ENCODE measurements around the gene SBDS.
"Not testable (repeated sequence)": the region's sequence is repeated elsewhere in the genome, so short reads cannot be mapped to it uniquely, and the experiment has no call there.

Gene SBDS

GRCh38 chr7:66995050-66995776 is at the start of gene SBDS:
Gene SBDS (minus strand): TSS chr7:66995586. CDS start chr7:66995417, 169 bp downstream.
- peak; percentile 88 for DNase-seq (ENCODE audit: low read depth)

GRCh38 chr7:67043559-67043930 is 48.2 kb upstream of the SBDS start:
- not testable (repeated sequence) for DNase-seq (ENCODE audit: low read depth)

GRCh38 chr7:67042781-67043558 is 47.6 kb upstream of the SBDS start:
- DNase-seq (ENCODE audit: low read depth), result not testable (repeated sequence)

GRCh38 chr7:67040832-67041231 is 45.4 kb upstream of the SBDS start:
- not testable (repeated sequence) for DNase-seq (ENCODE audit: low read depth)

GRCh38 chr7:67036432-67037395 is 41.3 kb upstream of the SBDS start:
- DNase-seq (ENCODE audit: low read depth), result not testable (repeated sequence)

- no peak for DNase-seq (ENCODE audit: low read depth)
Observed at GRCh38 chr7:67033251-67033650, 37.9 kb upstream of the SBDS start.

GRCh38 chr7:67031685-67032084 is 36.3 kb upstream of the SBDS start:
- not testable (repeated sequence) for DNase-seq (ENCODE audit: low read depth)

GRCh38 chr7:67025459-67025858 is 30.1 kb upstream of the SBDS start:
- not testable (repeated sequence) for DNase-seq (ENCODE audit: low read depth)

- DNase-seq (ENCODE audit: low read depth), result no peak
Observed at GRCh38 chr7:67022511-67022910, 27.1 kb upstream of the SBDS start.

- DNase-seq (ENCODE audit: low read depth), result no peak
Observed at GRCh38 chr7:67021260-67021659, 25.9 kb upstream of the SBDS start.

- DNase-seq (ENCODE audit: low read depth), result no peak
Observed at GRCh38 chr7:67019562-67020390, 24.4 kb upstream of the SBDS start.

GRCh38 chr7:67018940-67019339 is 23.6 kb upstream of the SBDS start:
- DNase-seq (ENCODE audit: low read depth), result no peak

GRCh38 chr7:67017971-67018370 is 22.6 kb upstream of the SBDS start:
- not testable (repeated sequence) for DNase-seq (ENCODE audit: low read depth)

- DNase-seq (ENCODE audit: low read depth), result not testable (repeated sequence)
Observed at GRCh38 chr7:67014076-67014622, 18.8 kb upstream of the SBDS start.

- not testable (repeated sequence) for DNase-seq (ENCODE audit: low read depth)
Observed at GRCh38 chr7:67009677-67010076, 14.3 kb upstream of the SBDS start.

GRCh38 chr7:67008260-67008659 is 12.9 kb upstream of the SBDS start:
- DNase-seq (ENCODE audit: low read depth), result no peak

- no peak for DNase-seq (ENCODE audit: low read depth)
Observed at GRCh38 chr7:67006965-67007364, 11.6 kb upstream of the SBDS start.

GRCh38 chr7:67004145-67004544 is 8.8 kb upstream of the SBDS start:
- not testable (repeated sequence) for DNase-seq (ENCODE audit: low read depth)

- DNase-seq (ENCODE audit: low read depth), result not testable (repeated sequence)
Observed at GRCh38 chr7:67000601-67001258, 5.3 kb upstream of the SBDS start.

GRCh38 chr7:66996444-66997191 is 1.2 kb upstream of the SBDS start, which contains the start of gene TYW1:
Gene TYW1 (plus strand): TSS chr7:66996833. CDS start chr7:66996979, 146 bp downstream.
- DNase-seq (ENCODE audit: low read depth), result peak; percentile 96

Data from stimulated activated CD8-positive, alpha-beta memory T cell treated with anti-CD3 and anti-CD28 coated beads, Interleukin-12 subunit alpha, Interleukin-12 subunit beta, amount 100 ng/mL, for 1 hour (primary cell).